OCI-LY7 (cell line): ENCODE results near the gene FHIT. TPM values are rescaled to one million over a fixed set of nuclear protein-coding genes. Genes with fewer than 3 reads are reported as not detected.

ENCODE experiments used
- BruUV-seq: library from RNA; stranded (reverse); fragments of 400-500 nt; replicated peaks from 2 replicates; lab custom pipeline; 2021; lab: Mats Ljungman, UMichigan
- CTCF ChIA-PET: fragments of 300-600 bp; sonication (Branson Sonifier 250); formaldehyde crosslinking; loops from one replicate; lab custom pipeline; 2022; ENCODE audit warnings: antibody characterized with exemption; ENCODE audit not compliant: unreplicated experiment; lab: Charles Lee
- POLR2A ChIA-PET: fragments of 300-600 bp; sonication (Branson Sonifier 250); formaldehyde crosslinking; loops from one replicate; lab custom pipeline; 2022; ENCODE audit warnings: antibody characterized with exemption; lab: Charles Lee
- DNase-seq: peaks from one replicate; pipeline ENCODE4 v3.0.0-alpha.2; 2015; ENCODE audit warnings: low spot score
- H2AFZ ChIP-seq: fragments of 200-600 bp; sonication (generic), shearing (Covaris generic); 2 replicates; pipeline ENCODE4 v1.6.1; 2014; ENCODE audit warnings: mild to moderate bottlenecking, antibody characterized with exemption, low read length, moderate library complexity
- H3K27ac ChIP-seq: fragments of 200-600 bp; sonication (generic); 2 replicates; pipeline ENCODE4 v1.5.1; 2014; ENCODE audit warnings: mixed run types, low read depth, mild to moderate bottlenecking, moderate library complexity, low read length, inconsistent platforms; ENCODE audit not compliant: poor library complexity, severe bottlenecking
- H3K36me3 ChIP-seq: fragments of 200-600 bp; sonication (generic); 2 replicates; pipeline ENCODE4 v1.6.1; 2014; ENCODE audit warnings: mild to moderate bottlenecking, antibody characterized with exemption, low read length, moderate library complexity, mixed read lengths; ENCODE audit not compliant: insufficient read depth
- H3K4me1 ChIP-seq: fragments of 200-600 bp; sonication (generic); 2 replicates; pipeline ENCODE4 v1.5.1; 2014; ENCODE audit warnings: mild to moderate bottlenecking, low read length; ENCODE audit not compliant: insufficient read depth, poor library complexity, severe bottlenecking
- H3K4me2 ChIP-seq: fragments of 200-600 bp; sonication (generic); 2 replicates; pipeline ENCODE4 v1.6.1; 2014; ENCODE audit warnings: mild to moderate bottlenecking, low read length
- H3K4me3 ChIP-seq: fragments of 200-600 bp; sonication (generic); 2 replicates; pipeline ENCODE4 v1.5.1; 2014; ENCODE audit warnings: mild to moderate bottlenecking, low read depth, low read length; ENCODE audit not compliant: poor library complexity, severe bottlenecking
- H3K79me2 ChIP-seq: fragments of 200-600 bp; sonication (generic); 2 replicates; pipeline ENCODE4 v1.6.1; 2016; ENCODE audit warnings: low read depth, mild to moderate bottlenecking, low read length, moderate library complexity, mixed read lengths; ENCODE audit not compliant: insufficient read depth
- H3K9me2 ChIP-seq: fragments of 200-600 bp; sonication (generic); 2 replicates; pipeline ENCODE4 v1.6.1; 2016; ENCODE audit warnings: mild to moderate bottlenecking, low read length, mixed read lengths; ENCODE audit not compliant: insufficient read depth
- H3K9me3 ChIP-seq: fragments of 200-600 bp; sonication (generic); 2 replicates; pipeline ENCODE4 v1.6.1; 2014; ENCODE audit warnings: mild to moderate bottlenecking, mixed run types, low read length, mixed read lengths
- H4K20me1 ChIP-seq: fragments of 200-600 bp; sonication (generic); 2 replicates; pipeline ENCODE4 v1.6.1; 2014; ENCODE audit warnings: mild to moderate bottlenecking, antibody characterized with exemption, low read length, moderate library complexity, mixed read lengths; ENCODE audit not compliant: insufficient read depth
- CTCF ChIP-seq: fragments of 200-600 bp; sonication (generic); conservative IDR thresholded peaks from 2 replicates; pipeline ENCODE4 v1.5.1; 2014; ENCODE audit warnings: mild to moderate bottlenecking, antibody characterized with exemption, low read length, moderate library complexity, mixed read lengths
- EZH2phosphoT487 ChIP-seq: fragments of 200-600 bp; sonication (generic); IDR thresholded peaks from 2 replicates; pipeline ENCODE4 v1.6.1; 2018; ENCODE audit warnings: low read depth, borderline replicate concordance, mild to moderate bottlenecking, mixed run types, antibody characterized with exemption, low read length, moderate library complexity, mixed read lengths
- intact Hi-C: fragments of 100-400 bp; cut with micrococcal nuclease; formaldehyde crosslinking; loops from one replicate; pipeline ENCODE4 v1.10.0; 2022; ENCODE audit not compliant: unreplicated experiment
- total RNA-seq, 2 experiments: library from RNA; depleted of rRNA in 1 of 2; stranded (reverse); fragments of >200 nt in 1 of 2; shearing (Covaris generic) in 1 of 2; gene quantifications; 2 replicates each; pipeline ENCODE4 v1.2.3, GENCODE V29; 2014 to 2022

FHIT gene
- total RNA-seq, 2 experiments from 2014 or later: 5.0 to 10.9 TPM

GRCh38 chr3:60509471-60509870 is 741.8 kb downstream of the FHIT start:
- ChIA-PET POLR2A (interaction anchor here (0.6 kb wide), 1 partner anchor 825 kb away, joined by 3 read pairs; no protein-coding TSS in a partner anchor), CTCF (no interaction called here)
- no peak overlapping the region for H3K4me2 ChIP-seq
- no peak for DNase-seq
- no peaks in the 10 kb centered on the region for H3K9me3 ChIP-seq
- no peaks in the 10 kb centered on the region for H3K9me2 ChIP-seq
- TF ChIP-seq CTCF (no peak), EZH2phosphoT487 (no peak)
- no peaks in the 10 kb centered on the region for H3K79me2 ChIP-seq
- no peak overlapping the region for H2AFZ ChIP-seq
- no TSS peak for BruUV-seq
- no peak overlapping the region for H3K4me3 ChIP-seq
- no peaks in the 10 kb centered on the region for H3K36me3 ChIP-seq
- H4K20me1 ChIP-seq: no peaks in the 10 kb centered on the region
- H3K4me1 ChIP-seq: no peaks in the 10 kb centered on the region
- intact Hi-C loops: no loop called here
- no peak overlapping the region for H3K27ac ChIP-seq

GRCh38 chr3:60504827-60505457 is 746.3 kb downstream of the FHIT start:
- Histone ChIP-seq H2AFZ (no peak overlapping the region), H3K4me2 (no peak overlapping the region), H3K4me3 (no peak overlapping the region), H3K36me3 (no peaks in the 10 kb centered on the region), H3K4me1 (no peaks in the 10 kb centered on the region), H3K9me3 (no peaks in the 10 kb centered on the region), H3K27ac (no peak overlapping the region), H3K79me2 (no peaks in the 10 kb centered on the region), H4K20me1 (no peaks in the 10 kb centered on the region), H3K9me2 (no peaks in the 10 kb centered on the region)
- CTCF ChIA-PET: no interaction called here
- POLR2A ChIA-PET: no interaction called here
- BruUV-seq: no TSS peak
- no peak for DNase-seq
- TF ChIP-seq CTCF: no peak
- no peak for TF ChIP-seq EZH2phosphoT487
- intact Hi-C loops: no loop called here

GRCh38 chr3:60501314-60501713 is 749.9 kb downstream of the FHIT start:
- H3K4me3 ChIP-seq: no peak overlapping the region
- H3K4me1 ChIP-seq: no peaks in the 10 kb centered on the region
- no peaks in the 10 kb centered on the region for H3K36me3 ChIP-seq
- intact Hi-C loops: no loop called here
- H3K79me2 ChIP-seq: no peaks in the 10 kb centered on the region
- no TSS peak for BruUV-seq
- H3K9me2 ChIP-seq: no peaks in the 10 kb centered on the region
- no peaks in the 10 kb centered on the region for H4K20me1 ChIP-seq
- no peak for DNase-seq
- no peak overlapping the region for H3K4me2 ChIP-seq
- TF ChIP-seq CTCF: no peak
- TF ChIP-seq EZH2phosphoT487: no peak
- H2AFZ ChIP-seq: no peak overlapping the region
- ChIA-PET CTCF (no interaction called here), POLR2A (no interaction called here)
- no peak overlapping the region for H3K27ac ChIP-seq
- no peaks in the 10 kb centered on the region for H3K9me3 ChIP-seq
